Loucy (cell line): ENCODE data around the gene MLLT10.

Experiments used
- H2AFZ ChIP-seq: fragments of 200-600 bp; sonication (generic); 2 replicates; pipeline ENCODE4 v1.6.0; 2016; ENCODE audit warnings: antibody characterized with exemption, mild to moderate bottlenecking, low read length, moderate library complexity
- H3F3A ChIP-seq: fragments of 200-600 bp; 2 replicates; pipeline ENCODE4 v1.6.0; 2016; ENCODE audit warnings: antibody characterized with exemption, low read depth, mild to moderate bottlenecking
- H3K27me3 ChIP-seq: fragments of 200-600 bp; sonication (generic); 2 replicates; pipeline ENCODE4 v1.6.1; 2014; ENCODE audit warnings: low read length, mild to moderate bottlenecking; ENCODE audit not compliant: insufficient read depth, poor library complexity, severe bottlenecking
- H3K36me3 ChIP-seq: fragments of 200-600 bp; sonication (generic); 2 replicates; pipeline ENCODE4 v1.6.1; 2016; ENCODE audit warnings: low read length; ENCODE audit not compliant: insufficient read depth
- H3K4me1 ChIP-seq: fragments of 200-600 bp; sonication (generic); 2 replicates; pipeline ENCODE4 v1.5.1; 2014; ENCODE audit warnings: low read length, mild to moderate bottlenecking; ENCODE audit not compliant: insufficient read depth, poor library complexity, severe bottlenecking
- H3K4me2 ChIP-seq: fragments of 200-600 bp; sonication (generic); 2 replicates; pipeline ENCODE4 v1.6.0; 2014; ENCODE audit warnings: antibody characterized with exemption, low read length, low read depth, mild to moderate bottlenecking; ENCODE audit not compliant: poor library complexity, severe bottlenecking
- H3K4me3 ChIP-seq: fragments of 200-600 bp; sonication (generic); 2 replicates; pipeline ENCODE4 v1.5.1; 2014; ENCODE audit warnings: low read length, mild to moderate bottlenecking, mixed read lengths; ENCODE audit not compliant: poor library complexity, severe bottlenecking
- H3K79me2 ChIP-seq: fragments of 200-600 bp; sonication (generic); 2 replicates; pipeline ENCODE4 v1.6.1; 2014; ENCODE audit warnings: low read length; ENCODE audit not compliant: insufficient read depth
- H3K9ac ChIP-seq: fragments of 200-600 bp; sonication (generic); 2 replicates; pipeline ENCODE4 v1.6.0; 2014; ENCODE audit warnings: mild to moderate bottlenecking, low read depth, low read length, moderate library complexity; ENCODE audit not compliant: poor library complexity, severe bottlenecking
- H3K9me2 ChIP-seq: fragments of 200-600 bp; sonication (generic); replicated peaks from 2 replicates; pipeline ENCODE4 v1.6.1; 2016; ENCODE audit warnings: low read depth, low read length, mixed read lengths
- H3K9me3 ChIP-seq: fragments of 200-600 bp; sonication (generic); 2 replicates; pipeline ENCODE4 v1.6.1; 2014; ENCODE audit warnings: mild to moderate bottlenecking, antibody characterized with exemption, low read length, low read depth; ENCODE audit not compliant: insufficient read depth
- H4K20me1 ChIP-seq: fragments of 200-600 bp; sonication (generic); 2 replicates; pipeline ENCODE4 v1.6.0; 2014; ENCODE audit warnings: antibody characterized with exemption, low read length, mild to moderate bottlenecking; ENCODE audit not compliant: insufficient read depth, poor library complexity, severe bottlenecking
- EZH2phosphoT487 ChIP-seq: fragments of 200-600 bp; IDR thresholded peaks from 2 replicates; pipeline ENCODE4 v1.6.1; 2018; ENCODE audit warnings: antibody characterized with exemption, mild to moderate bottlenecking, moderate library complexity, borderline replicate concordance
- TF ChIP-seq, protein P1 (sequence below): fragments of 200-600 bp; sonication (generic); conservative IDR thresholded peaks from 2 replicates; pipeline ENCODE4 v1.5.1; 2014; ENCODE audit warnings: mild to moderate bottlenecking, antibody characterized with exemption, low read length

The MLLT10 gene

DNA sequence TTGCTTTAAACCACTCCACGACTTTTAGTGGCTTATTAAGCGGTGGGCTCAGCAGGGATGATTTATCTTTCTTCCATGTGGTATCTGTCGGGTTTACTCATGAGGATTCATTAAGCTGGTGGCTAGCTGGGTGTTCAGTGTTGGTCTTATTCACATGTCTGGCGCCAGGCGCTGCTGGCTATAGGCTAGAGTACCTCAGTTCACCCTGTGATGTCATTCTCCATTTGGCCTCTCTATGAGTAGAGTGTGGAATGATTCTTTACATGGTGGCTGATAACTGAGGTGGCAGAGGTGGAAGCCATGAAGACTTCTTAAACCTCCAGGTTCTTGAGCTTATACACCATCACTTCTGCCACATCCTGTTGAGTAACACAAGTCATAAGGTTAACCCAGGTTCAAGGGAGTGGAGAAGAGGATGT is 115.4 kb downstream of the MLLT10 start:
- H3K4me1 ChIP-seq = peaks cover 12% of the 10 kb centered on the region
- H3K9ac ChIP-seq = no peak overlapping the region
- peaks cover 30% of the 10 kb centered on the region for H3K36me3 ChIP-seq
- H4K20me1 ChIP-seq = peaks cover 15% of the 10 kb centered on the region
- H3K27me3 ChIP-seq = no peaks in the 10 kb centered on the region
- no peaks in the 10 kb centered on the region for H3K9me2 ChIP-seq
- no peaks in the 10 kb centered on the region for H3F3A ChIP-seq
- TF ChIP-seq, protein P1, sequence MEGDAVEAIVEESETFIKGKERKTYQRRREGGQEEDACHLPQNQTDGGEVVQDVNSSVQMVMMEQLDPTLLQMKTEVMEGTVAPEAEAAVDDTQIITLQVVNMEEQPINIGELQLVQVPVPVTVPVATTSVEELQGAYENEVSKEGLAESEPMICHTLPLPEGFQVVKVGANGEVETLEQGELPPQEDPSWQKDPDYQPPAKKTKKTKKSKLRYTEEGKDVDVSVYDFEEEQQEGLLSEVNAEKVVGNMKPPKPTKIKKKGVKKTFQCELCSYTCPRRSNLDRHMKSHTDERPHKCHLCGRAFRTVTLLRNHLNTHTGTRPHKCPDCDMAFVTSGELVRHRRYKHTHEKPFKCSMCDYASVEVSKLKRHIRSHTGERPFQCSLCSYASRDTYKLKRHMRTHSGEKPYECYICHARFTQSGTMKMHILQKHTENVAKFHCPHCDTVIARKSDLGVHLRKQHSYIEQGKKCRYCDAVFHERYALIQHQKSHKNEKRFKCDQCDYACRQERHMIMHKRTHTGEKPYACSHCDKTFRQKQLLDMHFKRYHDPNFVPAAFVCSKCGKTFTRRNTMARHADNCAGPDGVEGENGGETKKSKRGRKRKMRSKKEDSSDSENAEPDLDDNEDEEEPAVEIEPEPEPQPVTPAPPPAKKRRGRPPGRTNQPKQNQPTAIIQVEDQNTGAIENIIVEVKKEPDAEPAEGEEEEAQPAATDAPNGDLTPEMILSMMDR = no peak
- TF ChIP-seq EZH2phosphoT487 = no peak
- no peak overlapping the region for H3K4me3 ChIP-seq
- no peaks in the 10 kb centered on the region for H3K9me3 ChIP-seq
- H3K4me2 ChIP-seq = no peak overlapping the region
- peaks cover 56% of the 10 kb centered on the region for H3K79me2 ChIP-seq
- H2AFZ ChIP-seq = no peak overlapping the region

DNA sequence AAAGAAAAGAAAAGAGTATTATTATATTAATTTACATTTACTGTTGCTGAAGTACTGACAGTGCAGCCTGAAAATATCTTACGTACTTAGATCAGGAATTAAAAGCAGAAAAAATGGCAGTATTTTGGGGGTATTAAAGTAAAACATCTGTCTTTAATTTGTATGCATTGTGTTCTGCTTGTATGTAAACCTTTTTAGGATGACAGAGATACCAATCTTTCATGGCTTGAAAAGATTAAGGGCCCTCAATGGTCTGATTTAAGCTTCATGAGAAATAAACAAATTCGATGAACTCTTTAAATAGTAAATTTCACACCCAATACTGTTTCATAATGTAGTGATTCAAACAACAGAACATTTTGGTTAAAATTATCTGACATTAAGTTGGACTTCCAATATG is 116.3 kb downstream of the MLLT10 start:
- Histone ChIP-seq H3K9me3 (no peaks in the 10 kb centered on the region), H2AFZ (no peak overlapping the region), H3K9me2 (no peaks in the 10 kb centered on the region), H3K9ac (no peak overlapping the region), H3K27me3 (no peaks in the 10 kb centered on the region), H3F3A (no peaks in the 10 kb centered on the region), H3K4me3 (no peak overlapping the region), H3K36me3 (peaks cover 37% of the 10 kb centered on the region), H3K4me1 (peaks cover 12% of the 10 kb centered on the region), H3K79me2 (peaks cover 56% of the 10 kb centered on the region), H4K20me1 (peaks cover 11% of the 10 kb centered on the region), H3K4me2 (no peak overlapping the region)
- no peak for TF ChIP-seq EZH2phosphoT487
- TF ChIP-seq, protein P1 = no peak

DNA sequence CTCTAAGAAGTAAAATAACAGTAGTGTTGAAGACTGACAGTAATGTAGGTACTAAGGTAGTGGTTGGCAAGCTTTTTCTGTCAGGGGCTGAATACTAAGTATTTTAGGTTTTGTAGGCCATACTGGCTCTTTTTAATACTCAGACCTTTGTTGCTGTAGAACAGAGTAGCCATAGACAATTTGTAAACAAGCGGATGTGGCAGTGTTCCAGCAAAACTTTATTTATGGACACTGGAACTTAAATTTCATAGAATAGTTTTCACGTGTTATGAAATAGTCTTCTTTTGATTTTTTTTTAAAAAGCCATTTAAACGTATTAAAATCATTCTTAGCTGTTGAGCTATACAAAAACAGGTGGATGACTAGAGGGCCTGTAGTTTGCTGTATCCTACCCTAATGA is 121.2 kb downstream of the MLLT10 start:
- Histone ChIP-seq H3K4me1 (peaks cover 9% of the 10 kb centered on the region), H3K4me3 (no peak overlapping the region), H3K9ac (no peak overlapping the region), H3F3A (0 out of 2 replicates have a peak, but pooled peaks cover 4% of the 10 kb centered on the region), H3K9me2 (no peaks in the 10 kb centered on the region), H3K27me3 (no peaks in the 10 kb centered on the region), H4K20me1 (peaks cover 28% of the 10 kb centered on the region), H2AFZ (no peak overlapping the region), H3K36me3 (peaks cover 37% of the 10 kb centered on the region), H3K4me2 (no peak overlapping the region), H3K79me2 (peaks cover 61% of the 10 kb centered on the region), H3K9me3 (no peaks in the 10 kb centered on the region)
- TF ChIP-seq EZH2phosphoT487 = no peak
- TF ChIP-seq, protein P1 = no peak
